HepG2 (cell line): ENCODE measurements around the gene TCP11L1. TPM values are rescaled to one million over a fixed set of nuclear protein-coding genes. Genes with fewer than 3 reads are reported as not detected.
A peak's percentile ranks its signal among the peaks of the same experiment; 100 is the strongest.

ENCODE experiments used
- ATAC-seq: fragments of 200-7000 bp; cut with Tn5 transposase; 3 replicates; pipeline ENCODE4 v1.9.1; 2020; ENCODE audit warnings: mild to moderate bottlenecking, moderate library complexity
- BruUV-seq: library from RNA; stranded (reverse); fragments of 400-500 nt; replicated peaks from 2 replicates; lab custom pipeline; 2021; lab: Mats Ljungman, UMichigan
- CTCF ChIA-PET: fragments of 300-600 bp; formaldehyde crosslinking; extraction: SDS; loops from one replicate; lab custom pipeline; 2021; ENCODE audit warnings: low total read pairs, inconsistent platforms, low intra/inter-chr PET ratio; lab: Yijun Ruan, JAX
- POLR2A ChIA-PET: fragments of 350-600 bp; sonication (Branson Sonifier 250); formaldehyde crosslinking; loops from one replicate; lab custom pipeline; 2020; ENCODE audit warnings: antibody characterized with exemption, inconsistent platforms; lab: Yijun Ruan, JAX
- DNase-seq: peaks from one replicate; pipeline ENCODE4 v3.0.0-alpha.2; 2015; ENCODE audit warnings: low spot score
- FAIRE-seq: peaks from 3 replicates; lab custom pipeline; 2011; peaks lifted over from hg19 to GRCh38; lab: Jason Lieb, UNC
- H2AFZ ChIP-seq: one replicate; pipeline ENCODE4 v1.6.1; 2011; ENCODE audit warnings: low read length, inconsistent platforms
- H3K27ac ChIP-seq: fragments of 300-600 bp; 3 replicates; pipeline ENCODE4 v1.8.0; 2011; ENCODE audit warnings: mixed run types, mild to moderate bottlenecking, mixed read lengths, low read length, inconsistent platforms; ENCODE audit not compliant: insufficient read depth; ENCODE audit errors: extremely low read length
- H3K27me3 ChIP-seq, 2 experiments: fragments of 200-600 bp in 1 of 2; 2 replicates in 1 of 2; 3 replicates in 1 of 2; pipeline versions ENCODE4 v1.6.0 to v1.8.0; 2011; ENCODE audit warnings: low read length in 2 of 2, mild to moderate bottlenecking in 2 of 2, moderate library complexity in 2 of 2, inconsistent platforms in 1 of 2; ENCODE audit not compliant: insufficient read depth in 2 of 2, control insufficient read depth in 1 of 2
- H3K36me3 ChIP-seq, 2 experiments: fragments of 200-600 bp in 1 of 2; replicated peaks in 1 of 2; 2 replicates in 1 of 2; 3 replicates in 1 of 2; pipeline versions ENCODE4 v1.5.1 to v1.8.0; 2011; ENCODE audit warnings: low read length in 2 of 2, inconsistent platforms in 1 of 2; ENCODE audit not compliant: insufficient read depth in 2 of 2, control insufficient read depth in 1 of 2
- H3K4me1 ChIP-seq: 2 replicates; pipeline ENCODE4 v1.5.1; 2012; ENCODE audit warnings: low read length, inconsistent platforms; ENCODE audit not compliant: insufficient read depth
- H3K4me2 ChIP-seq: 2 replicates; pipeline ENCODE4 v1.6.0; 2011; ENCODE audit warnings: low read depth, low read length, inconsistent platforms
- H3K4me3 ChIP-seq, 3 experiments: fragments of 200-600 bp in 1 of 3; sonication (generic), shearing (Covaris generic) in 1 of 3; replicated peaks in 1 of 3; 2 replicates each; pipeline ENCODE4 v1.5.1; 2011 to 2016; ENCODE audit warnings: low read length in 3 of 3, inconsistent platforms in 2 of 3, low read depth in 2 of 3, mild to moderate bottlenecking in 2 of 3, control low read depth in 1 of 3, mixed read lengths in 1 of 3; ENCODE audit not compliant: insufficient read depth in 1 of 3
- H3K79me2 ChIP-seq: one replicate; pipeline ENCODE4 v1.6.1; 2011; ENCODE audit warnings: low read length, inconsistent platforms; ENCODE audit not compliant: insufficient read depth
- H3K9ac ChIP-seq: 2 replicates; pipeline ENCODE4 v1.6.0; 2011; ENCODE audit warnings: mild to moderate bottlenecking, low read depth, low read length, inconsistent platforms; ENCODE audit not compliant: insufficient read depth
- H3K9me3 ChIP-seq: 2 replicates; pipeline ENCODE4 v1.5.1; 2012; ENCODE audit warnings: mild to moderate bottlenecking, low read length
- H4K20me1 ChIP-seq: 2 replicates; pipeline ENCODE4 v1.6.0; 2011; ENCODE audit warnings: inconsistent platforms, mild to moderate bottlenecking, low read length, moderate library complexity; ENCODE audit not compliant: insufficient read depth
- AFF4 ChIP-seq: sonication (generic); formaldehyde crosslinking; IDR thresholded peaks from 2 replicates; pipeline ENCODE4 v1.4.0; 2020; ENCODE audit warnings: missing genetic modification reagents
- ARID2 ChIP-seq: sonication (generic); formaldehyde crosslinking; IDR thresholded peaks from 2 replicates; pipeline ENCODE4 v1.8.1; 2022; ENCODE audit warnings: mild to moderate bottlenecking, missing genetic modification reagents, borderline replicate concordance
- ATF7 ChIP-seq, 2 experiments: fragments of 450-650 bp in 1 of 2; sonication (generic) in 1 of 2; formaldehyde crosslinking in 1 of 2; IDR thresholded peaks; 2 replicates each; pipeline versions ENCODE4 v1.4.0 to v1.6.1; 2016 to 2020; ENCODE audit warnings: antibody characterized with exemption in 1 of 2, mild to moderate bottlenecking in 1 of 2, missing genetic modification reagents in 1 of 2
- CEBPB ChIP-seq: IDR thresholded peaks from 2 replicates; pipeline ENCODE4 v1.6.1; 2011; ENCODE audit warnings: low read depth, low read length, improper control_type of control experiment, borderline replicate concordance
- EHMT2 ChIP-seq: fragments of 200-600 bp; sonication (generic); IDR thresholded peaks from 2 replicates; pipeline ENCODE4 v1.7.0; 2017; ENCODE audit warnings: antibody characterized with exemption, low read depth, low read length, borderline replicate concordance
- PATZ1 ChIP-seq: sonication (generic); formaldehyde crosslinking; IDR thresholded peaks from 2 replicates; pipeline ENCODE4 v1.4.0; 2020; ENCODE audit warnings: missing genetic modification reagents
- PHB2 ChIP-seq: fragments of 450-650 bp; IDR thresholded peaks from 2 replicates; pipeline ENCODE4 v1.6.1; 2018; ENCODE audit not compliant: partially characterized antibody
- RBM39 ChIP-seq: fragments of 200-400 bp; formaldehyde crosslinking; IDR thresholded peaks from one replicate; pipeline ENCODE4 v1.6.1; 2018; ENCODE audit warnings: antibody characterized with exemption, mild to moderate bottlenecking, low read depth, low read length; ENCODE audit not compliant: poor library complexity, severe bottlenecking
- WGBS: methylation state at CpG from one replicate; pipeline ENCODE4 v1.1.6; 2017; ENCODE audit warnings: low lambda C conversion rate; 5-methylcytosine and 5-hydroxymethylcytosine counted together
- in situ Hi-C: cut with HindIII; loops from 2 replicates; pipeline ENCODE4 v1.10.0; 2017; ENCODE audit warnings: low pct_unique_long_range_greater_than_20kb; ENCODE audit not compliant: extremely low pct_ligation_motif_present
- intact Hi-C: fragments of 100-400 bp; cut with micrococcal nuclease; formaldehyde crosslinking; loops from one replicate; pipeline ENCODE4 v1.10.0; 2022; ENCODE audit not compliant: unreplicated experiment
- polyA plus RNA-seq, 8 experiments: library from polyadenylated mRNA; depleted of rRNA in 3 of 8; stranded (reverse) in 7 of 8; unstranded in 1 of 8; fragments of >200 nt; fragmentation: Illumina TruSeq in 4 of 8; extraction: Trizol in 4 of 8; gene quantifications; 2 replicates each; pipeline versions ENCODE4 v1.2.1 to v1.2.3, GENCODE V29; 2011 to 2016; ENCODE audit warnings: low read depth in 4 of 8, missing spikeins in 1 of 8, mixed read lengths in 1 of 8; ENCODE audit not compliant: insufficient read depth in 1 of 8
- total RNA-seq, 5 experiments: library from RNA; depleted of rRNA; stranded (reverse); fragments of >200 nt; fragmentation: Illumina TruSeq; extraction: Trizol; gene quantifications; 2 replicates each; pipeline ENCODE4 v1.2.3, GENCODE V29; 2016; ENCODE audit warnings: low read depth in 1 of 5

Gene TCP11L1
- total and polyA plus RNA-seq, 2 of the 13 experiments (the other 11 are each of a cell fraction or from before 2014, with no cell fraction given): 7.9 to 10.1 TPM

- no peak for FAIRE-seq
- H3K27ac ChIP-seq: no peak overlapping the region
Measured at GRCh38 chr11:33094157-33094556, 54.8 kb downstream of the TCP11L1 start.

More at GRCh38 chr11:33094157-33094556, 54.8 kb downstream of the TCP11L1 start:
- ChIA-PET CTCF (no interaction called here), POLR2A (no interaction called here)
- intact Hi-C loops (no loop called here), in situ Hi-C loops (no loop called here)
- Histone ChIP-seq H2AFZ (no peak overlapping the region), H3K9ac (no peak overlapping the region), H3K36me3 (peaks cover 5 to 37% of the 10 kb centered on the region in 2 experiments), H3K4me3 (no peak overlapping the region), H3K9me3 (no peaks in the 10 kb centered on the region), H3K4me2 (no peak overlapping the region), H3K79me2 (no peaks in the 10 kb centered on the region), H3K27me3 (no peaks in the 10 kb centered on the region), H4K20me1 (no peaks in the 10 kb centered on the region), H3K4me1 (no peaks in the 10 kb centered on the region)
- 9% methylated on average over 1 of the region's 1 CpG for WGBS
- ATAC-seq (no peak), DNase-seq (no peak)
- no TSS peak for BruUV-seq
- TF ChIP-seq RBM39: no peak
- peak; percentile 44; the same call in 1 of the 2 replicates for TF ChIP-seq ATF7 (IDR thresholded peaks at IDR 0.05)
- TF ChIP-seq ATF7 (CRISPR knock-in tag; IDR thresholded peaks at IDR 0.05): no peak
- TF ChIP-seq PATZ1 (CRISPR knock-in tag): no peak
- TF ChIP-seq CEBPB: peak; percentile 37; the same call in 1 of the 2 replicates
- no peak for TF ChIP-seq PHB2
- no peak for TF ChIP-seq AFF4 (CRISPR knock-in tag)
- no peak for TF ChIP-seq EHMT2
- TF ChIP-seq ARID2: no peak
